Esophagus (tissue), 2 donors: Measurements from ENCODE around the gene L3MBTL4. TPM values are rescaled to one million over a fixed set of nuclear protein-coding genes. Genes with fewer than 3 reads are reported as not detected.

Source experiments
- H3K27ac ChIP-seq, 2 donors: one replicate each; pipeline ENCODE4 v1.5.1; 2013; ENCODE audit warnings: low read depth in 2 of 2, mild to moderate bottlenecking in 2 of 2, inconsistent platforms in 1 of 2, low read length in 1 of 2, moderate library complexity in 1 of 2
- H3K27me3 ChIP-seq, 2 donors: one replicate each; pipeline ENCODE4 v1.6.1; 2013; ENCODE audit warnings: low read length in 2 of 2, control low read depth in 1 of 2, mild to moderate bottlenecking in 1 of 2; ENCODE audit not compliant: insufficient read depth in 2 of 2, control insufficient read depth in 1 of 2
- H3K36me3 ChIP-seq, 2 donors: one replicate each; pipeline ENCODE4 v1.6.1; 2013; ENCODE audit warnings: low read length in 1 of 2; ENCODE audit not compliant: control insufficient read depth in 2 of 2, insufficient read depth in 2 of 2
- H3K4me1 ChIP-seq, 2 donors: one replicate each; pipeline ENCODE4 v1.6.1; 2013; ENCODE audit warnings: low read length in 1 of 2; ENCODE audit not compliant: control insufficient read depth in 2 of 2, insufficient read depth in 2 of 2
- H3K4me3 ChIP-seq, 2 donors: one replicate each; pipeline ENCODE4 v1.5.1; 2013; ENCODE audit warnings: low read length in 2 of 2, mild to moderate bottlenecking in 2 of 2, low read depth in 1 of 2, moderate library complexity in 1 of 2
- H3K9me3 ChIP-seq, 2 donors: one replicate each; pipeline ENCODE4 v1.6.1; 2013; ENCODE audit warnings: mild to moderate bottlenecking in 2 of 2, low read depth in 1 of 2, low read length in 1 of 2, moderate library complexity in 1 of 2; ENCODE audit not compliant: control insufficient read depth in 2 of 2, insufficient read depth in 1 of 2
- WGBS, 2 donors: extraction: QIAGEN DNeasy Blood & Tissue Kit; methylation state at CpG; one replicate each; pipeline ENCODE4 v1.1.7; 2013; 5-methylcytosine and 5-hydroxymethylcytosine counted together
- polyA plus RNA-seq, 2 donors: library from polyadenylated mRNA; stranded (reverse); fragments of 200-250 nt; gene quantifications; one replicate each; pipeline ENCODE4 v1.2.3, GENCODE V29; 2013
- donor health status: healthy with polysubstance abuse.
- donor health status: Bipolar disorder and iron deficiency.

Gene L3MBTL4
- polyA plus RNA-seq, 2 donors = 1.8 to 2.0 TPM

- 80 to 85% methylated on average over 5 of the region's 5 CpGs for WGBS, 2 donors
Observed at GRCh38 chr18:5955861-5956260, 458.9 kb downstream of the L3MBTL4 start.

GRCh38 chr18:5951515-5952091, 463.1 kb downstream of the L3MBTL4 start:
- H3K4me3 ChIP-seq = no peak overlapping the region
- H3K27me3 ChIP-seq = no peaks in the 10 kb centered on the region
- no peaks in the 10 kb centered on the region for H3K36me3 ChIP-seq
- H3K27ac ChIP-seq = no peak overlapping the region
- no peaks in the 10 kb centered on the region for H3K9me3 ChIP-seq
- WGBS, 2 donors = 82 to 87% methylated on average over 4 of the region's 4 CpGs
- H3K4me1 ChIP-seq = no peaks in the 10 kb centered on the region

More at GRCh38 chr18:5955861-5956260, 458.9 kb downstream of the L3MBTL4 start:
- no peak overlapping the region for H3K27ac ChIP-seq
- no peaks in the 10 kb centered on the region for H3K27me3 ChIP-seq
- no peaks in the 10 kb centered on the region for H3K36me3 ChIP-seq
- no peaks in the 10 kb centered on the region for H3K4me1 ChIP-seq
- H3K4me3 ChIP-seq = no peak overlapping the region
- H3K9me3 ChIP-seq = peaks cover 0 to 3% of the 10 kb centered on the region in 2 donors

DNA sequence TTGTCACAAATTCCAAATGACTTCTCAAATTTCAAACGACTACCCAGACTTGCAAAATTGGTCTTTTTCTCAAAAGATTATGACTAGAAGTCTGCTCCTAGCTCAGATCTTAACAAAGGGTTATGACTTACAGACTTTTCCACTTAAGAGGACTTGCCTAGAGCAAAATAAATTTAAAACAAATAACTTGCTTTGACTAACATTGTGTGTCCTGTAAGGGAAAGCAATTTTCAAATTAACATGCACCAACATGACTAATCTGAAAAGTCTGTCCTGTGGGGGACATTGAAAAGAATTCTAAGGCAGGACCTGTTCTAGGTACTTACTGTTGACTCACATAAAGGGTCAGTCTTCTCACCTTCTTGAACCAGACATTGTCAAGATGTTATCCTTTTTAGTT, 465.9 kb downstream of the L3MBTL4 start:
- 0 to 10% methylated on average over 1 of the region's 1 CpG for WGBS, 2 donors
- Histone ChIP-seq H3K27ac (no peak overlapping the region), H3K9me3 (no peaks in the 10 kb centered on the region), H3K4me3 (no peak overlapping the region), H3K27me3 (no peaks in the 10 kb centered on the region), H3K4me1 (no peaks in the 10 kb centered on the region), H3K36me3 (no peaks in the 10 kb centered on the region)

GRCh38 chr18:5948237-5948636, 466.5 kb downstream of the L3MBTL4 start:
- H3K9me3 ChIP-seq = no peaks in the 10 kb centered on the region
- H3K36me3 ChIP-seq = no peaks in the 10 kb centered on the region
- H3K27ac ChIP-seq = no peak overlapping the region
- H3K27me3 ChIP-seq = peaks cover 0 to 2% of the 10 kb centered on the region in 2 donors
- 60 to 64% methylated on average over 2 of the region's 2 CpGs for WGBS, 2 donors
- H3K4me1 ChIP-seq = no peaks in the 10 kb centered on the region
- H3K4me3 ChIP-seq = no peak overlapping the region

DNA sequence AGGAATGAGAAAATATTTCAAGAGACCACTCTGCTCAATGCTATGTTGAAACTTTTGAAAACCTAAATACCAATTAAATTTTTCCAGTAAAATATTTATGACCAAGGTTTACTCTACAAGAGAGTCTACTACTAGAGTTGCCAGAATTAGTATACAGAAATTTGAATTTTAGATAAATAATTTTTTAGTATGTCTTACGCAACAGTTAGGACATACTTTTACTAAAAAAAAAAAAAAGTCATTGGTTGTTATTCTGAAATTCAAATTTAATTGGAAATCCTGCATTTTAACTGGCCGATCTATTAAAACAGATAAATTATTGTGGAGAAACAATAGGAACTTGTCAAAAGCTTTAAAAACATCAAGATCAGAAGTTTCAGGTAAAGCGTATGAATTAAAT, 470.3 kb downstream of the L3MBTL4 start:
- 80 to 95% methylated on average over 3 of the region's 3 CpGs for WGBS, 2 donors

DNA sequence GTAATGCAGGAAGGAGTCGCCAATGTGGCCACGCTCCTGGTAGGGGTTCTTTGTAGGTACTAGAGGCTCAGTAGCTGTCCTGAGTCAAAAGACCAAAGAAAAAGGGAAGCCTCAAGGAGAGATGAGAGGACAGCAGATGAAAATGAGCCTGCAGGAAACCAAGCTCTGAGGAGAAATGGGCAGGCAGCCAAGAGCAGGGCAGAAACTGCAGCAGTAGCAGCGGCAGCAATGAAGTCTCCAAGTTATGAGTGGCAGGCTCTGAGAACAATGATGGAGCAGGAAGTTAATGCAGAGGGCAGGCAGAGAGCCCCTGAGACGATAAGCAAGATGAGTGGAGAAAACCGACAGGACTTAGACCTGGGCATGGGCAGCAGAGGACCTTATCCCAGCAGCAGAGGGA, 471.2 kb downstream of the L3MBTL4 start:
- Histone ChIP-seq H3K9me3 (no peaks in the 10 kb centered on the region), H3K4me1 (no peaks in the 10 kb centered on the region), H3K4me3 (no peak overlapping the region), H3K27ac (no peak overlapping the region), H3K36me3 (no peaks in the 10 kb centered on the region), H3K27me3 (peaks cover 0 to 2% of the 10 kb centered on the region in 2 donors)
- WGBS, 2 donors = 56 to 57% methylated on average over 5 of the region's 5 CpGs

More for the DNA sequence above, 470.3 kb downstream of the L3MBTL4 start:
- Histone ChIP-seq H3K27ac (no peak overlapping the region), H3K36me3 (no peaks in the 10 kb centered on the region), H3K27me3 (peaks cover 0 to 2% of the 10 kb centered on the region in 2 donors), H3K4me3 (no peak overlapping the region), H3K4me1 (no peaks in the 10 kb centered on the region), H3K9me3 (no peaks in the 10 kb centered on the region)

DNA sequence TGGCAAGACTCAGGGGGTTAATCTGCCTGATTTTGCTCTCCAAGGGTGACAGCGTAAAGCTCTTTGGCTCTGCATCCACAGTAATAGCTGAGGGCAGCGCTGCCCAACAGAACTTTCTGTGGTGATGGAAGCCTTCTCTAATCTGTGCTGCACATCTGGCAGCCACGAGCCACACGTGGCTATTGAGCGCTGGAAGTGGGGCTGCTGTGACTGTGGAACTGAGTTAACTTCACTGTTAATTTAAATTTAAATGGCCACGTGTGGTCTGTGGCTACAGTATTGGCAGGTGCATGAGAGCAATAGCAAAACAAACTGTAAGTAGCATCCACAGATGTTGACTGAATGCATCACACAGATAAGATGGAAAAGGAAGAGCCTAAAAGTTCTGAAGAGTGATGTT, 472.1 kb downstream of the L3MBTL4 start:
- H3K27ac ChIP-seq = no peak overlapping the region
- no peaks in the 10 kb centered on the region for H3K9me3 ChIP-seq
- 60 to 65% methylated on average over 6 of the region's 6 CpGs for WGBS, 2 donors
- no peaks in the 10 kb centered on the region for H3K36me3 ChIP-seq
- H3K27me3 ChIP-seq = peaks cover 0 to 2% of the 10 kb centered on the region in 2 donors
- no peak overlapping the region for H3K4me3 ChIP-seq
- H3K4me1 ChIP-seq = no peaks in the 10 kb centered on the region

GRCh38 chr18:5941890-5942289, 472.8 kb downstream of the L3MBTL4 start:
- Histone ChIP-seq H3K4me3 (no peak overlapping the region), H3K36me3 (no peaks in the 10 kb centered on the region), H3K27ac (no peak overlapping the region), H3K4me1 (no peaks in the 10 kb centered on the region), H3K27me3 (peaks cover 0 to 2% of the 10 kb centered on the region in 2 donors), H3K9me3 (no peaks in the 10 kb centered on the region)
- WGBS, 2 donors = 55 to 61% methylated on average over 3 of the region's 3 CpGs

- 86 to 87% methylated on average over 7 of the region's 7 CpGs for WGBS, 2 donors
- Histone ChIP-seq H3K9me3 (no peaks in the 10 kb centered on the region), H3K4me3 (no peak overlapping the region), H3K4me1 (no peaks in the 10 kb centered on the region), H3K36me3 (no peaks in the 10 kb centered on the region), H3K27ac (no peak overlapping the region), H3K27me3 (peaks cover 0 to 2% of the 10 kb centered on the region in 2 donors)
Observed at GRCh38 chr18:5939801-5940667, 474.7 kb downstream of the L3MBTL4 start.
